Osteoblast (primary cell): Measurements from ENCODE around the gene SLC12A7. TPM values are rescaled to one million over a fixed set of nuclear protein-coding genes. Genes with fewer than 3 reads are reported as not detected.

ENCODE experiments used
- DNase-seq: peaks from one replicate; pipeline ENCODE4 v3.0.0; 2011; ENCODE audit warnings: low spot score, mixed read lengths; ENCODE audit not compliant: insufficient read length; ENCODE audit errors: missing footprints
- H2AFZ ChIP-seq: 2 replicates; pipeline ENCODE4 v1.6.0; 2011; ENCODE audit warnings: mild to moderate bottlenecking, low read length
- H3K27ac ChIP-seq: 2 replicates; pipeline ENCODE4 v1.5.1; 2011; ENCODE audit warnings: mild to moderate bottlenecking, low read depth, low read length, moderate library complexity
- H3K27me3 ChIP-seq: 2 replicates; pipeline ENCODE4 v1.6.0; 2012; ENCODE audit warnings: mild to moderate bottlenecking, control low read depth, inconsistent platforms, low read length, moderate library complexity; ENCODE audit not compliant: insufficient read depth
- H3K36me3 ChIP-seq: 2 replicates; pipeline ENCODE4 v1.5.1; 2011; ENCODE audit warnings: mild to moderate bottlenecking, low read length, control low read depth, moderate library complexity; ENCODE audit not compliant: insufficient read depth
- H3K4me1 ChIP-seq: 2 replicates; pipeline ENCODE4 v1.5.1; 2011; ENCODE audit warnings: mild to moderate bottlenecking, low read length, control low read depth, moderate library complexity; ENCODE audit not compliant: insufficient read depth
- H3K4me2 ChIP-seq: 2 replicates; pipeline ENCODE4 v1.6.0; 2011; ENCODE audit warnings: mild to moderate bottlenecking, low read length; ENCODE audit not compliant: insufficient read depth
- H3K4me3 ChIP-seq: fragments of 200-600 bp; sonication (generic); 3 replicates; pipeline ENCODE4 v1.5.1; 2012; ENCODE audit warnings: mild to moderate bottlenecking, low read length, inconsistent platforms; ENCODE audit not compliant: insufficient read depth
- H3K79me2 ChIP-seq: 2 replicates; pipeline ENCODE4 v1.6.0; 2012; ENCODE audit warnings: mild to moderate bottlenecking, low read length, control low read depth, inconsistent platforms; ENCODE audit not compliant: insufficient read depth
- H3K9me3 ChIP-seq: 2 replicates; pipeline ENCODE4 v1.5.1; 2011; ENCODE audit warnings: low read depth, low read length, control low read depth
- H4K20me1 ChIP-seq: 2 replicates; pipeline ENCODE4 v1.6.0; 2012; ENCODE audit warnings: mild to moderate bottlenecking, low read length, control low read depth; ENCODE audit not compliant: insufficient read depth
- total RNA-seq: library from RNA; depleted of rRNA; stranded (reverse); fragments of >200 nt; gene quantifications from 2 replicates; pipeline ENCODE4 v1.2.3, GENCODE V29; 2012
- TF ChIP-seq, protein P1 (sequence below): IDR thresholded peaks from 2 replicates; pipeline ENCODE4 v1.5.1; 2011; ENCODE audit warnings: mild to moderate bottlenecking, low read depth, low read length, moderate library complexity; ENCODE audit errors: extremely low read depth

Gene SLC12A7
- total RNA-seq, 1 donor = 6.9 TPM

DNA sequence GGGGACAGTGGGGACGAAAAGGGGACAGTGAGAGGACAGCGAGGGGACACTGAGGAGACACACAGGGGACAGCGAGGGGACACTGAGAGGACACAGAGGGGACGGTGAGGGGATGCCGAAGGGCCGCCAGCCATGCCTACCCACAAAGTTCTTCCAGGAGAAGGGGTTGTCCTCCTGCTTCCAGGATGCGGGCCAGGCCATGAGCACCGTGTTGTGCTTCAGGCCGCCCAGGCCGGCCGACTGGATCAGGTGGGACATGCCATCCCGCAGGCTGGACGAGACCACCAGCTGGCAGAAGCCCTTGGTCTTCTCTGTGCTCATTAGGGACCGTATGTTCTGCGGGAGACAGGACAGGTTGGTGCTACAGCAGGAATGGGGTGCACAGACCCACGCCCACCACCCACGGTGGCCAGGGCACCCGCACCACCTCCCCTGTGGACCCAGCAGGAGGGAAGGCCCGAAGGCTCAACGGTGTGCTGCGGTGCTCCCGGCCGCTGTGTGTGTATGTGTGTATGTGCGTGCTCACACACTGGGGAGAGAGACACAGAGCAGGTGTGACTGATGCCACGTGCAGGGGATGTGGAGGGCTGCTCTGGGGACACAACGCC is 46.6 kb downstream of the SLC12A7 start:
- Histone ChIP-seq H4K20me1 (no peaks in the 10 kb centered on the region), H3K36me3 (no peaks in the 10 kb centered on the region), H3K79me2 (no peaks in the 10 kb centered on the region), H3K4me1 (no peaks in the 10 kb centered on the region), H2AFZ (no peak overlapping the region), H3K4me3 (no peak overlapping the region), H3K9me3 (no peaks in the 10 kb centered on the region), H3K27ac (no peak overlapping the region), H3K4me2 (no peak overlapping the region), H3K27me3 (no peaks in the 10 kb centered on the region)
- TF ChIP-seq, protein P1, sequence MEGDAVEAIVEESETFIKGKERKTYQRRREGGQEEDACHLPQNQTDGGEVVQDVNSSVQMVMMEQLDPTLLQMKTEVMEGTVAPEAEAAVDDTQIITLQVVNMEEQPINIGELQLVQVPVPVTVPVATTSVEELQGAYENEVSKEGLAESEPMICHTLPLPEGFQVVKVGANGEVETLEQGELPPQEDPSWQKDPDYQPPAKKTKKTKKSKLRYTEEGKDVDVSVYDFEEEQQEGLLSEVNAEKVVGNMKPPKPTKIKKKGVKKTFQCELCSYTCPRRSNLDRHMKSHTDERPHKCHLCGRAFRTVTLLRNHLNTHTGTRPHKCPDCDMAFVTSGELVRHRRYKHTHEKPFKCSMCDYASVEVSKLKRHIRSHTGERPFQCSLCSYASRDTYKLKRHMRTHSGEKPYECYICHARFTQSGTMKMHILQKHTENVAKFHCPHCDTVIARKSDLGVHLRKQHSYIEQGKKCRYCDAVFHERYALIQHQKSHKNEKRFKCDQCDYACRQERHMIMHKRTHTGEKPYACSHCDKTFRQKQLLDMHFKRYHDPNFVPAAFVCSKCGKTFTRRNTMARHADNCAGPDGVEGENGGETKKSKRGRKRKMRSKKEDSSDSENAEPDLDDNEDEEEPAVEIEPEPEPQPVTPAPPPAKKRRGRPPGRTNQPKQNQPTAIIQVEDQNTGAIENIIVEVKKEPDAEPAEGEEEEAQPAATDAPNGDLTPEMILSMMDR = no peak
- DNase-seq = peak; percentile 72

DNA sequence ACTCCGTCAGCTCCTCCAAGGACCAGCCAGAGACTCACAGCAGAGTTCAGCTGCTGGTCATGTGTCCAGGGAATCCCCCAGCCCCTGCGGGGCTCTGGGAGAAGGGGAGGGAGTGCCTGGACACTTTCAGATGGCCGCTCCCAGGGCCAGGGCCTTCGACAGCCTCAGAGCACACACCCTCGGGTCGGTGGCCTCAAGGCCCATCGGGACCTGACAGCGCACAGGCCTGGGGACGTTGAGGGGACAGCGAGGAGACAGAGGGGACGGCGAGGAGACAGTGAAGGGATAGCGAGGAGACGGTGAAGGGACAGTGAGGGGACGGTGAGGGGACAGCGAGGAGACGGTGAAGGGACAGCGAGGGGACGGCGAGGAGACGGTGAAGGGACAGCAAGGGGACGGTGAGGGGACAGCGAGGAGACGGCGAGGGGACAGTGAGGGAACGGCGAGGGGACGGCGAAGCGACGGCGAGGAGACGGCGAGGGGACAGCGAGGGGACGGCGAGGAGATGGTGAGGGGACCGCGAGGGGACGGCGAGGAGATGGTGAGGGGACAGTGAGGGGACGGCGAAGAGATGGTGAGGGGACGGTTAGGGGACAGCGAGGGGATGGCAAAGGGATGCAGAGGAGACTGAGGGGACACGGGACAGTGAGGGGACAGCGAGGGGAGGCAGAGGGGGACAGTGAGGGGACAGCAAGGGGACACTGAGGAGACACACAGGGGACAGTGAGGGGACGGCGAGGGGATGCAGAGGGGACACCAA is 47.3 kb downstream of the SLC12A7 start:
- no peaks in the 10 kb centered on the region for H3K9me3 ChIP-seq
- H3K36me3 ChIP-seq = no peaks in the 10 kb centered on the region
- DNase-seq = peak; percentile 81
- H3K79me2 ChIP-seq = no peaks in the 10 kb centered on the region
- H3K4me2 ChIP-seq = no peak overlapping the region
- H3K27me3 ChIP-seq = no peaks in the 10 kb centered on the region
- H3K27ac ChIP-seq = no peak overlapping the region
- no peak overlapping the region for H3K4me3 ChIP-seq
- no peaks in the 10 kb centered on the region for H3K4me1 ChIP-seq
- H2AFZ ChIP-seq = no peak overlapping the region
- H4K20me1 ChIP-seq = no peaks in the 10 kb centered on the region
- TF ChIP-seq, protein P1 = no peak

DNA sequence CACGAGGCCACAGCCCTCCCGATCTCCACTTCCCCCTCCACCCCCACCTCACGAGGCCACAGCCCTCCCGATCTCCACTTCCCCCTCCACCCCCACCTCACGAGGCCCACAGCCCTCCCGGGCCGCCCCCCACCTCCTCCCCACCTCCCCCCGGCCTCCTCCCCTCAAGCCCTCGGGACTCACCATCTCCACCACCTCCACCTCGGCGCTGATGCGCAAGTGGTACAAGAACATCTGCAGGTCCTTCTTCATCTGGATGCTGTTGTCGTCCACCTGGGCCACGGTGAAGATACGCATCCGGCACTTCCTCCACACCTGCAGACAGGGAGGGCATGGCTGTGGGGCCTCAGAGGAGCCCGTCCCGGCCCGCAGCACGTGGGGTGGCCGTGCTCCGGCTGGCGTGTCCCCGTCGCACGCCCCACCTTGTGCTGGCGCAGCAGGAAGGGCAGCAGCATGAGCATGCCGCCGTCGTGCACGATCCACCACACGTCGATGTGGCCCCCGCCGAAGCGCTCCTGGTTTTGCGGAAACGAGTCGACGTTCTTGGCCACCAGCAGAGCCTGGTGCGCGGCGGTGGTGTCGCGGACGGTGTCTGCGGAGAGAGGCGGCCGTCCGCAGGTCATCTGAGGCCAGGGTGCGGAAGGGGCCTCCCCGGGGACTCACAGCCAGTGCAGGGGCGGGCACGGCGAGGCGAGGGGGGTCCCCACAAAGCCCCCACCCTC is 48.0 kb downstream of the SLC12A7 start:
- H3K27me3 ChIP-seq = no peaks in the 10 kb centered on the region
- no peaks in the 10 kb centered on the region for H4K20me1 ChIP-seq
- no peaks in the 10 kb centered on the region for H3K36me3 ChIP-seq
- H3K4me1 ChIP-seq = no peaks in the 10 kb centered on the region
- H3K27ac ChIP-seq = no peak overlapping the region
- peak; percentile 69 for DNase-seq
- no peak overlapping the region for H3K4me3 ChIP-seq
- no peaks in the 10 kb centered on the region for H3K79me2 ChIP-seq
- TF ChIP-seq, protein P1 = no peak
- no peak overlapping the region for H2AFZ ChIP-seq
- no peaks in the 10 kb centered on the region for H3K9me3 ChIP-seq
- no peak overlapping the region for H3K4me2 ChIP-seq
